H1 (cell line): ENCODE results near the gene C20orf141.
"Not testable (repeated sequence)": the region's sequence is repeated elsewhere in the genome, so short reads cannot be mapped to it uniquely, and the experiment has no call there.

Experiments
- CEBPB ChIP-seq: IDR thresholded peaks from 2 replicates; pipeline ENCODE4 v1.6.1; 2012; ENCODE audit warnings: low read depth, low read length
- EGR1 ChIP-seq: IDR thresholded peaks from 2 replicates; pipeline ENCODE4 v1.6.1; 2011; ENCODE audit warnings: low read depth, low read length, borderline replicate concordance
- EZH2 ChIP-seq: fragments of 200-600 bp; sonication (generic); IDR thresholded peaks from 2 replicates; pipeline ENCODE4 v1.7.1; 2012; ENCODE audit warnings: low read depth, mild to moderate bottlenecking, moderate library complexity, low read length, inconsistent platforms; ENCODE audit not compliant: severe bottlenecking
- JUN ChIP-seq: IDR thresholded peaks from 2 replicates; pipeline ENCODE4 v1.6.1; 2011; ENCODE audit warnings: low read depth, mild to moderate bottlenecking, improper control_type of control experiment, low read length
- MAX ChIP-seq: IDR thresholded peaks from 2 replicates; pipeline ENCODE4 v1.6.1; 2012; ENCODE audit warnings: inconsistent platforms
- POLR2A ChIP-seq, 2 experiments: IDR thresholded peaks; 1 replicate in 1 of 2; 2 replicates in 1 of 2; pipeline ENCODE4 v1.6.1; 2011; ENCODE audit warnings: low read depth in 2 of 2, low read length in 2 of 2, mild to moderate bottlenecking in 2 of 2; ENCODE audit errors: control extremely low read depth in 1 of 2
- POU5F1 ChIP-seq: IDR thresholded peaks from 2 replicates; pipeline ENCODE4 v1.6.1; 2011; ENCODE audit warnings: low read depth, mild to moderate bottlenecking, low read length, moderate library complexity
- SIX5 ChIP-seq: IDR thresholded peaks from 2 replicates; pipeline ENCODE4 v1.6.1; 2011; ENCODE audit warnings: mild to moderate bottlenecking, low read depth, low read length
- TAF1 ChIP-seq: IDR thresholded peaks from 2 replicates; pipeline ENCODE4 v1.6.1; 2011; ENCODE audit warnings: mild to moderate bottlenecking, low read depth, low read length
- TF ChIP-seq, protein P1 (sequence below), 3 experiments: IDR thresholded peaks; 1 replicate in 2 of 3; 2 replicates in 1 of 3; pipeline versions ENCODE4 v1.5.1 to v1.6.1; 2011; ENCODE audit warnings: low read length in 3 of 3, mild to moderate bottlenecking in 3 of 3, inconsistent platforms in 2 of 3, low read depth in 1 of 3, moderate library complexity in 1 of 3; ENCODE audit not compliant: insufficient read depth in 1 of 3; ENCODE audit errors: control extremely low read depth in 1 of 3
- TF ChIP-seq, protein P2 (sequence below): IDR thresholded peaks from 2 replicates; pipeline ENCODE4 v1.6.1; 2011; ENCODE audit warnings: low read length, improper control_type of control experiment

GRCh38 chr20:2831206-2831605 is 16.4 kb downstream of the C20orf141 start:
- TF ChIP-seq JUN; CEBPB; POLR2A (IDR thresholded peaks at IDR 0.05; ENCODE audit: control extremely low read depth in 1 of 2, low read depth in 2 of 2, low read length in 2 of 2); MAX; EGR1; SIX5; POU5F1; EZH2; TAF1: not testable (repeated sequence)
- TF ChIP-seq, protein P1, sequence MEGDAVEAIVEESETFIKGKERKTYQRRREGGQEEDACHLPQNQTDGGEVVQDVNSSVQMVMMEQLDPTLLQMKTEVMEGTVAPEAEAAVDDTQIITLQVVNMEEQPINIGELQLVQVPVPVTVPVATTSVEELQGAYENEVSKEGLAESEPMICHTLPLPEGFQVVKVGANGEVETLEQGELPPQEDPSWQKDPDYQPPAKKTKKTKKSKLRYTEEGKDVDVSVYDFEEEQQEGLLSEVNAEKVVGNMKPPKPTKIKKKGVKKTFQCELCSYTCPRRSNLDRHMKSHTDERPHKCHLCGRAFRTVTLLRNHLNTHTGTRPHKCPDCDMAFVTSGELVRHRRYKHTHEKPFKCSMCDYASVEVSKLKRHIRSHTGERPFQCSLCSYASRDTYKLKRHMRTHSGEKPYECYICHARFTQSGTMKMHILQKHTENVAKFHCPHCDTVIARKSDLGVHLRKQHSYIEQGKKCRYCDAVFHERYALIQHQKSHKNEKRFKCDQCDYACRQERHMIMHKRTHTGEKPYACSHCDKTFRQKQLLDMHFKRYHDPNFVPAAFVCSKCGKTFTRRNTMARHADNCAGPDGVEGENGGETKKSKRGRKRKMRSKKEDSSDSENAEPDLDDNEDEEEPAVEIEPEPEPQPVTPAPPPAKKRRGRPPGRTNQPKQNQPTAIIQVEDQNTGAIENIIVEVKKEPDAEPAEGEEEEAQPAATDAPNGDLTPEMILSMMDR (IDR thresholded peaks at IDR 0.05; ENCODE audit: control extremely low read depth in 1 of 3, insufficient read depth in 1 of 3, low read depth in 1 of 3, low read length in 3 of 3) = not testable (repeated sequence)
- TF ChIP-seq, protein P2, sequence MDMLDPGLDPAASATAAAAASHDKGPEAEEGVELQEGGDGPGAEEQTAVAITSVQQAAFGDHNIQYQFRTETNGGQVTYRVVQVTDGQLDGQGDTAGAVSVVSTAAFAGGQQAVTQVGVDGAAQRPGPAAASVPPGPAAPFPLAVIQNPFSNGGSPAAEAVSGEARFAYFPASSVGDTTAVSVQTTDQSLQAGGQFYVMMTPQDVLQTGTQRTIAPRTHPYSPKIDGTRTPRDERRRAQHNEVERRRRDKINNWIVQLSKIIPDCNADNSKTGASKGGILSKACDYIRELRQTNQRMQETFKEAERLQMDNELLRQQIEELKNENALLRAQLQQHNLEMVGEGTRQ = not testable (repeated sequence)
